Stomach (tissue), 9 donors: Measurements from ENCODE around the gene GATA2. TPM values are rescaled to one million over a fixed set of nuclear protein-coding genes. Genes with fewer than 3 reads are reported as not detected.

Experiments used
- DNase-seq, 2 donors: peaks; one replicate each; pipeline versions ENCODE4 v3.0.0 to v3.0.0-alpha.2; 2013 to 2019
- H3K27ac ChIP-seq, 5 donors: fragments of 200-600 bp in 4 of 5; sonication (generic) in 4 of 5; one replicate each; pipeline ENCODE4 v1.5.1; 2013 to 2019; ENCODE audit warnings: mild to moderate bottlenecking in 1 of 5, moderate library complexity in 1 of 5
- H3K27me3 ChIP-seq, 3 donors: fragments of 200-600 bp; sonication (generic); one replicate each; pipeline ENCODE4 v1.5.1; 2017 to 2019; ENCODE audit warnings: mixed run types in 1 of 3
- H3K36me3 ChIP-seq, 4 donors: fragments of 200-600 bp; sonication (generic); 1 replicate in 3 of 4; 2 replicates in 1 of 4; pipeline ENCODE4 v1.5.1; 2016 to 2019
- H3K4me1 ChIP-seq, 4 donors: fragments of 200-600 bp; sonication (generic); one replicate each; pipeline ENCODE4 v1.5.1; 2016 to 2019
- H3K4me3 ChIP-seq, 4 donors: fragments of 200-600 bp; sonication (generic) in 3 of 4; one replicate each; pipeline ENCODE4 v1.5.1; 2016 to 2019; ENCODE audit warnings: mild to moderate bottlenecking in 1 of 4
- H3K9me3 ChIP-seq, 4 donors: fragments of 200-600 bp; sonication (generic); one replicate each; pipeline ENCODE4 v1.5.1; 2016 to 2019
- EP300 ChIP-seq: sonication (generic); formaldehyde crosslinking; IDR thresholded peaks from one replicate; pipeline ENCODE4 v1.6.1; 2017; ENCODE audit warnings: antibody characterized with exemption
- POLR2A ChIP-seq, 4 donors: fragments of 450-650 bp; IDR thresholded peaks; one replicate each; pipeline ENCODE4 v1.6.1; 2016; ENCODE audit warnings: antibody characterized with exemption in 4 of 4, control low read depth in 2 of 4, mild to moderate bottlenecking in 1 of 4, moderate library complexity in 1 of 4
- POLR2AphosphoS5 ChIP-seq, 3 donors: sonication (generic); formaldehyde crosslinking; IDR thresholded peaks; one replicate each; pipeline ENCODE4 v1.6.1; 2016; ENCODE audit warnings: antibody characterized with exemption in 3 of 3
- WGBS, 5 donors: extraction: QIAGEN DNeasy Blood & Tissue Kit in 3 of 5; methylation state at CpG; one replicate each; pipeline versions ENCODE4 v1.1.5 to v1.1.7; 2013 to 2018; 5-methylcytosine and 5-hydroxymethylcytosine counted together
- intact Hi-C: fragments of 100-400 bp; cut with DNase I; formaldehyde crosslinking; loops from one replicate; pipeline ENCODE4 v1.15.1; 2023; ENCODE audit warnings: low total_unique reads
- polyA plus RNA-seq, 3 donors: library from polyadenylated mRNA; stranded (reverse); fragments of 200-250 nt; gene quantifications; one replicate each; pipeline ENCODE4 v1.2.3, GENCODE V29; 2013
- total RNA-seq, 5 donors: library from RNA; depleted of rRNA; stranded (reverse); fragments of >200 nt; gene quantifications; one replicate each; pipeline versions ENCODE4 v1.1.0 to v1.2.3, GENCODE V29; 2014 to 2016
- TF ChIP-seq, protein P1 (sequence below), 7 experiments: fragments of 450-650 bp in 4 of 7; fragments of 200-600 bp in 3 of 7; sonication (generic) in 3 of 7; IDR thresholded peaks; one replicate each; pipeline ENCODE4 v1.5.1; 2016 to 2019; ENCODE audit warnings: antibody characterized with exemption in 7 of 7, control low read depth in 2 of 7, mild to moderate bottlenecking in 1 of 7
- donor health status: healthy with polysubstance abuse.
- donor health status: Bipolar disorder and iron deficiency.
- donor health status: healthy.

Gene GATA2
- total and polyA plus RNA-seq, 8 donors = 2.3 to 9.1 (median 3.4) TPM

GRCh38 chr3:128439226-128439625, 53.8 kb downstream of the GATA2 start:
- WGBS, 5 donors = 39 to 73% (median 66%) methylated on average over 2 to 3 of the region's 3 CpGs
- Histone ChIP-seq H3K4me3 (no peak overlapping the region), H3K36me3 (no peaks in the 10 kb centered on the region), H3K4me1 (peaks cover 0 to 9% (median 3%) of the 10 kb centered on the region in 4 donors), H3K27ac (no peak overlapping the region), H3K9me3 (no peaks in the 10 kb centered on the region), H3K27me3 (peaks cover 0 to 42% (median 0%) of the 10 kb centered on the region in 3 donors)
- DNase-seq = no peak
- no peak for TF ChIP-seq POLR2AphosphoS5 (IDR thresholded peaks at IDR 0.05)
- TF ChIP-seq, protein P1, sequence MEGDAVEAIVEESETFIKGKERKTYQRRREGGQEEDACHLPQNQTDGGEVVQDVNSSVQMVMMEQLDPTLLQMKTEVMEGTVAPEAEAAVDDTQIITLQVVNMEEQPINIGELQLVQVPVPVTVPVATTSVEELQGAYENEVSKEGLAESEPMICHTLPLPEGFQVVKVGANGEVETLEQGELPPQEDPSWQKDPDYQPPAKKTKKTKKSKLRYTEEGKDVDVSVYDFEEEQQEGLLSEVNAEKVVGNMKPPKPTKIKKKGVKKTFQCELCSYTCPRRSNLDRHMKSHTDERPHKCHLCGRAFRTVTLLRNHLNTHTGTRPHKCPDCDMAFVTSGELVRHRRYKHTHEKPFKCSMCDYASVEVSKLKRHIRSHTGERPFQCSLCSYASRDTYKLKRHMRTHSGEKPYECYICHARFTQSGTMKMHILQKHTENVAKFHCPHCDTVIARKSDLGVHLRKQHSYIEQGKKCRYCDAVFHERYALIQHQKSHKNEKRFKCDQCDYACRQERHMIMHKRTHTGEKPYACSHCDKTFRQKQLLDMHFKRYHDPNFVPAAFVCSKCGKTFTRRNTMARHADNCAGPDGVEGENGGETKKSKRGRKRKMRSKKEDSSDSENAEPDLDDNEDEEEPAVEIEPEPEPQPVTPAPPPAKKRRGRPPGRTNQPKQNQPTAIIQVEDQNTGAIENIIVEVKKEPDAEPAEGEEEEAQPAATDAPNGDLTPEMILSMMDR (IDR thresholded peaks at IDR 0.05) = no peak
- TF ChIP-seq EP300 = no peak
- no peak for TF ChIP-seq POLR2A (IDR thresholded peaks at IDR 0.05)
- intact Hi-C loops = loop anchor here (10.0 kb wide), 1 partner anchor 146 kb away; no protein-coding TSS in a partner anchor

DNA sequence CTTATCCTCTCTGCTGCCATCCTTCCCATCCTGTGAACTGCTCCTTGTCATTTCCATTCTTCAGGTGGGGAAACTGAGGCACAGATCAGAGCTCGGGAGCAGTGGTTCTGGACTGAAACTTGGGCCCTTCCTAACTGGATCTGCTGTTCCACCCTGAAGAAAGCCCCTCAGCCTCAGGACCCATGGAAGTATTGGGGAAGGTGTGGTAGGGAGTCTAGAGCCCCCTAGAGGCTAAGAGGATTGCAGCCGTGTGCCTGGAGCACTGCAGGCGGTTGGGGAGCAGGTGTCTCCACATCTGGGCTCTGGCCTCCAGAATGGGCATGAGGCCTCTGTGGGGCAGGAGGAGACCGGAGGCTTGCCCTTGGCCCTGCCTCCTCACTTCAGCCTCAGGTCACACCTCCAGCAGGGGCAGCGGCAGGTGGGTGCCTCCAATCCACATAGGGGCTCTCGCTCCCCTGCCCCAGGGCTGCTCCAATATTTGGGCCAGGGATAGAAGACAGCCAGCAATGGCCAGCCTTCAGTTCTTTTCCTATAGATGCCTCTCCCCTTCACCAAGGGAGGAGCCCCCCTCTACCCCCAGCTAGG, 54.4 kb downstream of the GATA2 start:
- no peaks in the 10 kb centered on the region for H3K9me3 ChIP-seq
- 61 to 76% (median 72%) methylated on average over 4 to 6 of the region's 6 CpGs for WGBS, 5 donors
- DNase-seq = no peak
- H3K4me1 ChIP-seq = peaks cover 0 to 10% (median 5%) of the 10 kb centered on the region in 4 donors
- H3K27ac ChIP-seq = no peak overlapping the region
- H3K4me3 ChIP-seq = no peak overlapping the region
- TF ChIP-seq POLR2AphosphoS5 (IDR thresholded peaks at IDR 0.05) (no peak), EP300 (no peak), POLR2A (IDR thresholded peaks at IDR 0.05) (no peak)
- TF ChIP-seq, protein P1 (IDR thresholded peaks at IDR 0.05) = no peak
- intact Hi-C loops = loop anchor here (10.0 kb wide), 1 partner anchor 146 kb away; no protein-coding TSS in a partner anchor
- H3K27me3 ChIP-seq = peaks cover 0 to 46% (median 4%) of the 10 kb centered on the region in 3 donors
- H3K36me3 ChIP-seq = no peaks in the 10 kb centered on the region

DNA sequence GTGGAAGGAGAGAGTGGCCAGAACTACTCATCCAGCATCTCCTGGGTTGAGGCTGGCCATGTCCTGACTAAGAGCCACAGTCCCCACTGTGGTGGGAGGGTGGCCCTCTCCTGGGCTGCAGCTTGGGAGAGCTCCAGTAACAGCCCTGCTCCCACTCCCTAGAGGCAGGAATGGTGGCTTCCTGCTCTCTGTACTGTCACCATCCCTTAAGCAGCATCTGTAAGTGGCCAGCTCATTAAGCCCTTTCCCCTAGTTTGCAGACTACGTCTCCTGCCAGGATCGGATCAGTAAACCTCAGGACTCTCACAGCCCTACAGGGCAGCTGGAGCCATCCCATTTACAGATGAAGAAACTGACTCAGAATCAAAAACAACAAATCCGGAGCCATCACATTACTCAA, 56.8 kb downstream of the GATA2 start:
- Histone ChIP-seq H3K36me3 (no peaks in the 10 kb centered on the region), H3K4me1 (peaks cover 13 to 25% (median 21%) of the 10 kb centered on the region in 4 donors), H3K27me3 (peaks cover 7 to 68% (median 28%) of the 10 kb centered on the region in 3 donors), H3K27ac (no peak overlapping the region), H3K4me3 (no peak overlapping the region), H3K9me3 (no peaks in the 10 kb centered on the region)
- TF ChIP-seq POLR2AphosphoS5 (IDR thresholded peaks at IDR 0.05) (no peak), EP300 (no peak), POLR2A (IDR thresholded peaks at IDR 0.05) (no peak)
- TF ChIP-seq, protein P1 (IDR thresholded peaks at IDR 0.05) = no peak
- WGBS, 5 donors = 78 to 89% (median 86%) methylated on average over 3 of the region's 3 CpGs
- intact Hi-C loops = loop anchor here (10.0 kb wide), 1 partner anchor 149 kb away; no protein-coding TSS in a partner anchor
- DNase-seq = no peak

DNA sequence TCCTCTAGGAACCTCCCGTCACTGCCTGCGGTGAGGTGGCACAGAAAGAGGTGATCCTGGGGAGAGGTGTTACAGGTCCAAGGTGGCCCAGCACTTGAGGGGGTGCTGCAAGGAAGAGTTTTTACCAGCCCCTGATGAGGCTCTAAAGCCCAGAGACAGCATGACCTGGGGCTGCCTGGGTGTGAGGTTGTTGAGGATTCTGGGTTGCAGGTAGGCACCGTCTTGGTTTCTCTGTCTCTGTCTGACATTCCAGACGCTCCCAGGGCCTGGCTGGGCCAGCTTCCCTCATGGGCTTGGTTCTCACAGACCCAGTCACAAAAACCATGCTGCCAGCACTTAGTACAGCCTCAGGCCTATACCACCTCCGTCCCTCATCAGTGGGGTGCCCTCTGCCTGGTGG, 57.4 kb downstream of the GATA2 start:
- no peak for DNase-seq
- no peak overlapping the region for H3K27ac ChIP-seq
- 68 to 90% (median 73%) methylated on average over 4 to 5 of the region's 5 CpGs for WGBS, 5 donors
- intact Hi-C loops = loop anchor here (10.0 kb wide), 1 partner anchor 149 kb away; no protein-coding TSS in a partner anchor
- H3K4me3 ChIP-seq = no peak overlapping the region
- TF ChIP-seq POLR2AphosphoS5 (IDR thresholded peaks at IDR 0.05) (no peak), EP300 (no peak), POLR2A (IDR thresholded peaks at IDR 0.05) (no peak)
- TF ChIP-seq, protein P1 (IDR thresholded peaks at IDR 0.05) = no peak
- no peaks in the 10 kb centered on the region for H3K9me3 ChIP-seq
- H3K27me3 ChIP-seq = peaks cover 7 to 74% (median 31%) of the 10 kb centered on the region in 3 donors
- peaks cover 13 to 25% (median 21%) of the 10 kb centered on the region in 4 donors for H3K4me1 ChIP-seq
- no peaks in the 10 kb centered on the region for H3K36me3 ChIP-seq
